GM19395 (cell line): ENCODE results near the gene CDC42.

Source experiments
- ATAC-seq: cut with Tn5 transposase; IDR thresholded peaks from one replicate; pipeline ENCODE4 v1.9.1; 2021; ENCODE audit warnings: mild to moderate bottlenecking, moderate library complexity; ENCODE audit not compliant: unreplicated experiment

The CDC42 gene

GRCh38 chr1:22126531-22126930 lies 74.0 kb downstream of the CDC42 start:
- ATAC-seq: no peak

GRCh38 chr1:22127248-22127647 lies 74.7 kb downstream of the CDC42 start:
- no peak for ATAC-seq

GRCh38 chr1:22127731-22128130 lies 75.2 kb downstream of the CDC42 start:
- ATAC-seq: no peak

GRCh38 chr1:22128392-22128791 lies 75.9 kb downstream of the CDC42 start:
- no peak for ATAC-seq

DNA sequence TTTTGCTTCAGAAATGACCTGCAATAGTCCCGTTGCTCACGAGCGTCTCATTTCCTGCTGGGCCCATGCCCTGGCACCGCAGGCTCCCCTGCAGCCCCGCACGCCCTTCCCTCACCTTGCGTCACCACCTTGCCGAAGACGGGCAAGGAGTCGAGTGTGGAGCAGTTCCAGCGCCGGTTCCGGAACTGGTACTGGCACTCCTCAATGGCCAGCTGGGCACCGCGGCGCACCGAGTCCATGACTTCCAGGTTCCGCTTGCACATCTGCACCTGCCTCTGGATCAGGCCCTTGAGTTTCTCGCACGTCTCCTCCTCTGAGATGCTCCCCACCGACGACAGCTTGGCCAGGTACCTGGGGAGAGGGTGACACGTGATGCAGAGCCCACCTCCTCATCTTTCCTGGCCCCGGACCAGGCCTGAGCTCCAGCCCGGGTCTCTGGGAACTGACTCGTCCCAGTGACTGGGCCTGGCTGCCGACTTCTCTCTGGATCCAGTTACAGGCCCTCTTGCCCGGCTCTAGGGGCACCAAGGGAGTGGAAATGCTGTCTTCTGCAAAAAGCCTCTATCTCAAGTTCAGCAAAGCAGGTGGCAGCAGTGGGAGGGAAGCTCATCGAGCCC lies 77.1 kb downstream of the CDC42 start:
- ATAC-seq: no peak

GRCh38 chr1:22131062-22131461 lies 78.6 kb downstream of the CDC42 start:
- no peak for ATAC-seq

- no peak for ATAC-seq
Observed at GRCh38 chr1:22131875-22132486, 79.5 kb downstream of the CDC42 start.

DNA sequence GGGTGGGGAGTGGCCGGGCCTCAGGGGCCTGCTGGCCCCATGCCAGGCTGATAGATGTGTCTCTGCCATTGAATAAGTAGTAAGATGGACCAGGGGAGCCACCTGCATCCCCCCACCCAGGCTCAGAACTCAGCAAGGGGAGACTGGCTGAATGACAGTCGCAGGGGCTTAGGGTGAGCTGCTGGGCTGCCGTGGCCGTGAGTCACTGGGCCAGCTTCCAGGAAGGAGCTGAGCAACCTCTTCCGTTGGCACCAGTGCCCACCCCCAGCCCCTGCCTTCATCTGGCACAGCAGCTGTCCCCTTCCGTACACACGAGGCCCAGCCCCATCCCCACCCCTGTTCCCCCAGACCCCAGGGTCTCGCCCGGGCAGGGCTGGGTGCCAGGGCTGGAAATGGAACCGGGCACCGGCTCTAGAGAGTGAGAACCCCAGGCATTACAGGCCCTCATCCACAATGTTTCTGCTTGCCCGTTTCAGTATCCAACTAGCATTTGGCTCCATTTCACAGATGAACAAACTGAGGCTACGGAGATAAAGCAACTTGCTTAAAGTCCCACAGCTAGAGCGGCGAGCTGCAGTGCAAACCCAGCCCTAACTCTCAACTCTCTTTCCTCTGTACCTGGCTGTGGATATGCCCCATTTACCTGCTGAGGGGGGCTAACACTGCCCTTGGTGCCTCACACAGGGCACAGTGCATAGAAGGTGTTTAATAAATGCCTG lies 80.2 kb downstream of the CDC42 start:
- ATAC-seq: no peak

DNA sequence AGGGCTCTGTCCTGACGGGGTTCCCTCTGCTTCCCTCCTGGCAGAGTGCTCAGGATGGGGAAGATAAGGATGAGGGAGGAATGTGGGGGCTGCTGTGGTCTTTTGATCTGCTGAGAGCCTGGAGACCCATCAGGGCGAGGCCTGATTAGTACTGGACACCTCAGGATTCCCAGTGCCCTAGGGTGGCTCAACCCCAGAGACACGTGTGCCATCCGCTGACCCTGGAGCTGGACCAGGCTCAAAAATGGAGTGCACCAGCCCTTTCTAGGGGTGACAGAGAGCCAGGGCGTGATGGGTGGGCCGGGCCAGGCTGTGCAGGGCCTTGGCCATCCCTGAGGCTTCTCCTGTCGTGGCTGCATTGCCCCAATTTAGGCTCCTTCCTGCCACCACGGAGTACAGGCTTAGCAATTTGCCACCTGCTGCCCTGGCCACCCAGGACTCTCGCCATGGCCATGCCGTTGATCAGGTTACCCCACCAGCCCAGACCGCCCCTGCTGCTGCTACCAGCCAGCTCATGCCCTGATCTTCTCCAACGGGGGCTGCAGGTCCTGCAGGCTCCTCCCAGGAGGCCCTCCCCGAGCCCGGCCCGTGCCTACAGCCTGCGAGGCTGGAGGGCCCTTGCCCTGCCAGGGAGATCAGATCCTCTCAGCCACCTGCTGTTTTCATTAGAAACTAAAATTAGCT lies 80.9 kb downstream of the CDC42 start:
- ATAC-seq: no peak

GRCh38 chr1:22133931-22134324 lies 81.4 kb downstream of the CDC42 start:
- ATAC-seq: no peak

DNA sequence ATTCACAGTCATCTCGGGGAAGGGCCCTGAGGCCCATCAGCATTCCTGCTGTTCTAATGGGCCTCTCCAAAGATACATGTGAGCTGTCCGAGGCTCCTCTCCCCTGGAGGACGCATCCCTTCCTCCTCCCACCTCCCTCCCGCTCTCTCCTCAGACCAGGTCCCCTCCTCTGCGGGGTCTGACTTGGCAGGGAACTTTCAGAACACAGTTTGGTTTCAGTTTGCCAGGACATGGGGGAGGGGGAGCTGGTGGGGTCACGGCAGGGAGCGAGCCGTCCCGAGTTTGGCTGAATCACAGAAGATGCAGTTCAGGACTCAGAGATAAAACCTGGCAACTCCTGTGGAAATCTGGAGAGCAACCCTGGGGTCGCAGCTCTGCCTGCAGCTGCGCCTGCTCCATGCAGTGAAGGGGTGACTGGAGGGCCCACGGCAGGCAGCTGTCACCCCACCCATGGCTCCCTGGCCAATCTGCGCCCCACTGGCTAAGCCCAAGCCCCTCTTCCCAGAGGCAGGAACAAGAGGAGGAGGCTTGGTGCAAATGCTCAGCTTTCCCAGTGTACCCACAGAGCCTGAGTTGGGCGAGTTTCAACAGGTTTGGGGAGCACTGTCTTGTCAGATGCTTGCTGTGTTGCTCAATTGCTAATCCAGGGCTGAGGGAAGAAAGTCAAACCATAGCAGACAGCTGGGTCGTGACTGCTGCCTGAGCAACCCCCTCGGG lies 84.7 kb downstream of the CDC42 start:
- ATAC-seq: no peak

DNA sequence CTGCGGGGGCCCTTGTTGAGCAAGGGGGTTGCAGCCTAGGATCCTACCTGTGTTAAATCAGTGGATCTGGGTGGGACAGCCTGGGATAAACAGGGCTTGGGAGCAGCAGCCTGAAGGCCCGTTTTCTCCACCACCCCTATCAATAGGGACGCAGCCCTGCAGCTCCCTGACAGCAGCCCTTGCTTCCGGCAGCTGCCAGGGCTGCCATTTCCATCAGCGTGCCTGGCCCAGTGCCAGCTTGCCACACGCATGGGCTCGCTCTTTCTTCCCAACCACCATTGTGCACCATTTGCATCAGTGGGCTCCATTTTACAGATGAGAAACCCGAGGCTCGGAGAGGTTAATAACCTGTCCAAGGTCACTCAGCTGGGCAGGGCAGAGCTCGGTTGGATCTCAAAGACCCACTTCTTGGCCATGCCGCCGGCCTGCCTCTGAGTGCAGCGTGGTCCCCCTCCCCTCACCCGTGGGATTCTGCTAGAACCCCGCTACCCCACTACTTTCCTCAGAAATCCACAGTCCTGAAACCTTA lies 86.6 kb downstream of the CDC42 start:
- no peak for ATAC-seq

DNA sequence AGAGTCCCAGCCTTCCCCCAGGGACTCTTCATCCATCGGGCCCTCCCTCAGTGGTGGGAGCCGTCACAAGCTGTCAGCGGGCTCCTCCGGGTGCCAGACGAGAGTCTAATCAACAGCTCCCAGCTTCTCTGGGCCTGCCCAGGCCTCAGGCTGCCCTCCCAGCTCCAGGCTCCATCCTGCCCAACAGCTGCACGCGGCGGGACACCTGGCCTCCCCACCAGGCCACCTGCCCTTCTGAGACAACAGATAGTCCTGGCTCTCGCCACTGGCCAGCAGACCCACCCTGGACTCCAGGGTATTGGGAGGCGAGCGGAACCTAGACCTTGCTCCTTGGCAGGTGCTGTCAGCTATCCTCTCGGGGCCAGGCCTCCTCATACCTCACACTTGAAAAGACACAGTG lies 87.3 kb downstream of the CDC42 start:
- ATAC-seq: no peak
